ENCODE data around the gene NUDT7.

NUDT7 gene

GRCh38 chr16:77689971-77690370 is 32.3 kb upstream of the NUDT7 start:
- DNase-seq (ENCODE audit: low read depth in 1 of 2, low spot score in 1 of 2): no peak
- Histone ChIP-seq H3K4me3 (replicated peaks; ENCODE audit: insufficient read depth, low read length) (no peak overlapping the region), H3K27ac (replicated peaks) (no peak overlapping the region), H3K27me3 (ENCODE audit: insufficient read depth, poor library complexity, severe bottlenecking) (no peaks in the 10 kb centered on the region)
- no peak for TF ChIP-seq SPI1 (IDR thresholded peaks at IDR 0.05; ENCODE audit: borderline replicate concordance, low read depth)
- TF ChIP-seq REST (IDR thresholded peaks at IDR 0.05; ENCODE audit: insufficient replicate concordance, low read depth): no peak
- no peak for TF ChIP-seq POLR2AphosphoS5 (IDR thresholded peaks at IDR 0.05; ENCODE audit: low read depth)
- TF ChIP-seq GABPA (IDR thresholded peaks at IDR 0.05; ENCODE audit: low read depth): no peak
- TF ChIP-seq CTCF (IDR thresholded peaks at IDR 0.05; ENCODE audit: insufficient read depth, low read length): no peak

GRCh38 chr16:77690416-77690815 is 31.9 kb upstream of the NUDT7 start:
- no peak overlapping the region for H3K27ac ChIP-seq (replicated peaks)
- H3K4me3 ChIP-seq (replicated peaks; ENCODE audit: insufficient read depth, low read length): no peak overlapping the region
- TF ChIP-seq GABPA (IDR thresholded peaks at IDR 0.05; ENCODE audit: low read depth) (no peak), CTCF (IDR thresholded peaks at IDR 0.05; ENCODE audit: insufficient read depth, low read length) (no peak), POLR2AphosphoS5 (IDR thresholded peaks at IDR 0.05; ENCODE audit: low read depth) (no peak), REST (IDR thresholded peaks at IDR 0.05; ENCODE audit: insufficient replicate concordance, low read depth) (no peak), SPI1 (IDR thresholded peaks at IDR 0.05; ENCODE audit: borderline replicate concordance, low read depth) (no peak)
- no peaks in the 10 kb centered on the region for H3K27me3 ChIP-seq (ENCODE audit: insufficient read depth, poor library complexity, severe bottlenecking)
- no peak for DNase-seq (ENCODE audit: low read depth in 1 of 2, low spot score in 1 of 2)

GRCh38 chr16:77692612-77693011 is 29.7 kb upstream of the NUDT7 start:
- Histone ChIP-seq H3K27me3 (ENCODE audit: insufficient read depth, poor library complexity, severe bottlenecking) (no peaks in the 10 kb centered on the region), H3K4me3 (replicated peaks; ENCODE audit: insufficient read depth, low read length) (no peak overlapping the region), H3K27ac (replicated peaks) (no peak overlapping the region)
- DNase-seq (ENCODE audit: low read depth in 1 of 2, low spot score in 1 of 2): no peak
- TF ChIP-seq GABPA (IDR thresholded peaks at IDR 0.05; ENCODE audit: low read depth) (no peak), CTCF (IDR thresholded peaks at IDR 0.05; ENCODE audit: insufficient read depth, low read length) (no peak), POLR2AphosphoS5 (IDR thresholded peaks at IDR 0.05; ENCODE audit: low read depth) (no peak), REST (IDR thresholded peaks at IDR 0.05; ENCODE audit: insufficient replicate concordance, low read depth) (no peak), SPI1 (IDR thresholded peaks at IDR 0.05; ENCODE audit: borderline replicate concordance, low read depth) (no peak)
